Effector CD8-positive, alpha-beta T cell (primary cell): Measurements from ENCODE around the gene RBBP8NL.
A peak's percentile ranks its signal among the peaks of the same experiment; 100 is the strongest.

Source experiments
- DNase-seq: peaks from one replicate; lab custom pipeline; 2025; lab: John Stamatoyannopoulos, UW

The RBBP8NL gene

GRCh38 chr20:62422636-62423325 is 4.6 kb downstream of the RBBP8NL start:
- DNase-seq: no peak

GRCh38 chr20:62421716-62421990 is 5.7 kb downstream of the RBBP8NL start:
- DNase-seq: no peak

- DNase-seq: no peak
Observed at GRCh38 chr20:62420846-62421715, 6.3 kb downstream of the RBBP8NL start.

- DNase-seq: no peak
Observed at GRCh38 chr20:62419759-62420158, 7.6 kb downstream of the RBBP8NL start.

- DNase-seq: no peak
Observed at GRCh38 chr20:62418709-62419487, 8.4 kb downstream of the RBBP8NL start.

- no peak for DNase-seq
Observed at GRCh38 chr20:62417981-62418708, 9.2 kb downstream of the RBBP8NL start.

- DNase-seq: no peak
Observed at GRCh38 chr20:62416651-62417637, 10.4 kb downstream of the RBBP8NL start.

GRCh38 chr20:62415354-62416111 is 11.8 kb downstream of the RBBP8NL start:
- no peak for DNase-seq

- DNase-seq: no peak
Observed at GRCh38 chr20:62413896-62414481, 13.3 kb downstream of the RBBP8NL start.

GRCh38 chr20:62413025-62413570 is 14.2 kb downstream of the RBBP8NL start:
- no peak for DNase-seq

GRCh38 chr20:62412194-62413024 is 14.9 kb downstream of the RBBP8NL start:
- no peak for DNase-seq

- DNase-seq: no peak
Observed at GRCh38 chr20:62411479-62412193, 15.7 kb downstream of the RBBP8NL start.

- no peak for DNase-seq
Observed at GRCh38 chr20:62410746-62411478, 16.4 kb downstream of the RBBP8NL start.

- peak; percentile 7 for DNase-seq
Observed at GRCh38 chr20:62409931-62410745, 17.2 kb downstream of the RBBP8NL start.

- no peak for DNase-seq
Observed at GRCh38 chr20:62409086-62409853, 18.1 kb downstream of the RBBP8NL start.
